Measurements from ENCODE around the gene AATK.

- TF ChIP-seq EZH2 (IDR thresholded peaks at IDR 0.05; ENCODE audit: low read length, unreplicated experiment), result no peak
- TF ChIP-seq CTCF (conservative IDR thresholded peaks at IDR 0.05; ENCODE audit: low read depth, low read length), result no peak
- TF ChIP-seq EZH2phosphoT487 (IDR thresholded peaks at IDR 0.05; ENCODE audit: borderline replicate concordance, low read length), result no peak
Observed at GRCh38 chr17:81161536-81161935, 4.5 kb downstream of the AATK start.
